Mucosa of descending colon (tissue), 3 donors: ENCODE measurements around the gene SIGLEC5. TPM values are rescaled to one million over a fixed set of nuclear protein-coding genes. Genes with fewer than 3 reads are reported as not detected.

Source experiments
- ATAC-seq: fragments of 200-7000 bp; cut with Tn5 transposase; one replicate; pipeline ENCODE4 v1.9.1; 2020; ENCODE audit warnings: mild to moderate bottlenecking, moderate library complexity
- DNase-seq, 3 donors: peaks; one replicate each; pipeline ENCODE4 v3.0.0-alpha.2; 2020
- H3K36me3 ChIP-seq: fragments of 200-600 bp; one replicate; pipeline ENCODE4 v1.8.0; 2021; ENCODE audit warnings: low read depth, mild to moderate bottlenecking
- H3K4me1 ChIP-seq: fragments of 200-600 bp; one replicate; pipeline ENCODE4 v1.8.0; 2021; ENCODE audit warnings: low read depth, mild to moderate bottlenecking
- H3K4me3 ChIP-seq: fragments of 200-600 bp; one replicate; pipeline ENCODE4 v1.8.0; 2021; ENCODE audit warnings: mild to moderate bottlenecking
- H3K9me3 ChIP-seq: fragments of 200-600 bp; one replicate; pipeline ENCODE4 v1.8.0; 2021; ENCODE audit warnings: mild to moderate bottlenecking
- intact Hi-C, 2 donors: fragments of 100-400 bp; cut with DNase I in 1 of 2; cut with micrococcal nuclease in 1 of 2; formaldehyde crosslinking; loops; one replicate each; pipeline versions ENCODE4 v1.11.0 to v1.11.1; 2022; cut with DNase I, micrococcal nuclease
- total RNA-seq, 3 donors: library from RNA; stranded (reverse); fragmentation: NEBNext Ultra II Directional in 2 of 3; extraction: Animal tissue kit (Norgen Biotek cat#: 25700) in 2 of 3; gene quantifications; one replicate each; pipeline versions ENCODE4 v1.2.1 to v1.2.4, GENCODE V29; 2021 to 2023
- TF ChIP-seq, protein P1 (sequence below): fragments of 200-600 bp; IDR thresholded peaks from one replicate; pipeline ENCODE4 v1.8.0; 2022; ENCODE audit warnings: antibody characterized with exemption, mild to moderate bottlenecking
- donor health status: DM: no; HTN: no; CAD: no; lungs with moderate emphysema.
- donor health status: DM: no; HTN: no; CAD: no.
- donor health status: DM: no; HTN: yes; CAD: no.

SIGLEC5 gene
- total RNA-seq, 3 donors from 2014 or later = 0.32 to 0.84 TPM; not detected in 1

GRCh38 chr19:51568456-51568855, 61.7 kb downstream of the SIGLEC5 start:
- ATAC-seq (no peak), DNase-seq (no peak)
- no peaks in the 10 kb centered on the region for H3K36me3 ChIP-seq
- H3K4me1 ChIP-seq = peaks cover 9% of the 10 kb centered on the region
- no peak overlapping the region for H3K4me3 ChIP-seq
- intact Hi-C loops = no loop called here
- TF ChIP-seq, protein P1, sequence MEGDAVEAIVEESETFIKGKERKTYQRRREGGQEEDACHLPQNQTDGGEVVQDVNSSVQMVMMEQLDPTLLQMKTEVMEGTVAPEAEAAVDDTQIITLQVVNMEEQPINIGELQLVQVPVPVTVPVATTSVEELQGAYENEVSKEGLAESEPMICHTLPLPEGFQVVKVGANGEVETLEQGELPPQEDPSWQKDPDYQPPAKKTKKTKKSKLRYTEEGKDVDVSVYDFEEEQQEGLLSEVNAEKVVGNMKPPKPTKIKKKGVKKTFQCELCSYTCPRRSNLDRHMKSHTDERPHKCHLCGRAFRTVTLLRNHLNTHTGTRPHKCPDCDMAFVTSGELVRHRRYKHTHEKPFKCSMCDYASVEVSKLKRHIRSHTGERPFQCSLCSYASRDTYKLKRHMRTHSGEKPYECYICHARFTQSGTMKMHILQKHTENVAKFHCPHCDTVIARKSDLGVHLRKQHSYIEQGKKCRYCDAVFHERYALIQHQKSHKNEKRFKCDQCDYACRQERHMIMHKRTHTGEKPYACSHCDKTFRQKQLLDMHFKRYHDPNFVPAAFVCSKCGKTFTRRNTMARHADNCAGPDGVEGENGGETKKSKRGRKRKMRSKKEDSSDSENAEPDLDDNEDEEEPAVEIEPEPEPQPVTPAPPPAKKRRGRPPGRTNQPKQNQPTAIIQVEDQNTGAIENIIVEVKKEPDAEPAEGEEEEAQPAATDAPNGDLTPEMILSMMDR = no peak
- H3K9me3 ChIP-seq = no peaks in the 10 kb centered on the region

GRCh38 chr19:51567583-51567982, 62.6 kb downstream of the SIGLEC5 start:
- DNase-seq (no peak), ATAC-seq (no peak)
- intact Hi-C loops = no loop called here
- TF ChIP-seq, protein P1 = no peak
- H3K36me3 ChIP-seq = no peaks in the 10 kb centered on the region
- H3K9me3 ChIP-seq = no peaks in the 10 kb centered on the region
- H3K4me3 ChIP-seq = no peak overlapping the region
- peaks cover 9% of the 10 kb centered on the region for H3K4me1 ChIP-seq

DNA sequence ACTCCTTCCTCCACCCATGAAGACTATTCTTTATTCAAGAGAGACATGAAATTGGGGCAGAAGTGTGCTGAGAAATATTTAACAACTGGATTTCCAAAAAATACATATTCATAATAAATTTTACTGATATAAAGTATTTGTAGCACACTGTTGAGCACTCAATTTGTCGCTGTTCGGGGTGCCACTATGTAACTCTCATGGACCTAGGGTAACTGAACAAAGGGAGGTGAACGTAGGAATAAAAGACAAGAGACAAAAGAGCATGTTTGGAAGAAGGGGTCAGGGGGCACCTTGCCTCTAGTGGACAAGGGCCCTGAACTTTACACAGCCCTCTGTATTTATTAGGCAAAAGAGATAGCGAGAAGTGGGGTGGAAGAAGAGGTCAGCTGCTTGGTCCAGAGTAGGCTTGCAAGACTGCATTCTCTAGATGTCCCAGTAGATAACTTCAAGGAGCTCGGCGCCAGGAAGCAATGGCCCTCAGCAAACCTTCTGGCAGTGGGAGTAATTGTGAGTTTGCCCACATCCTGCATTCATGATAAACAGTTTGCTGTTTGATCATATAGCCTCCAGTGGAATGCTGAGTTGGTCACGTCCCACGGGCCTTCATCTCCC, 63.6 kb downstream of the SIGLEC5 start:
- no peaks in the 10 kb centered on the region for H3K36me3 ChIP-seq
- ATAC-seq (no peak), DNase-seq (no peak)
- no peaks in the 10 kb centered on the region for H3K9me3 ChIP-seq
- intact Hi-C loops = no loop called here
- H3K4me1 ChIP-seq = no peaks in the 10 kb centered on the region
- H3K4me3 ChIP-seq = no peak overlapping the region
- TF ChIP-seq, protein P1 = no peak

GRCh38 chr19:51565583-51565982, 64.6 kb downstream of the SIGLEC5 start:
- no peak for ATAC-seq
- TF ChIP-seq, protein P1 = no peak
- Histone ChIP-seq H3K36me3 (no peaks in the 10 kb centered on the region), H3K4me3 (no peak overlapping the region), H3K9me3 (no peaks in the 10 kb centered on the region), H3K4me1 (no peaks in the 10 kb centered on the region)
- DNase-seq = no peak
- intact Hi-C loops = no loop called here

- intact Hi-C loops = no loop called here
- H3K4me1 ChIP-seq = no peaks in the 10 kb centered on the region
- DNase-seq = no peak
- TF ChIP-seq, protein P1 = no peak
- ATAC-seq = no peak
- no peaks in the 10 kb centered on the region for H3K9me3 ChIP-seq
- H3K36me3 ChIP-seq = no peaks in the 10 kb centered on the region
- H3K4me3 ChIP-seq = no peak overlapping the region
Measured at GRCh38 chr19:51564791-51565190, 65.4 kb downstream of the SIGLEC5 start.

Other genes with a start within 250 kb of the SIGLEC5 start
- gene LIM2, start 242.4 kb downstream of the SIGLEC5 start, total RNA-seq = not detected
- not detected for gene C19orf84, start 239.8 kb downstream of the SIGLEC5 start, total RNA-seq
- 10 to 100 TPM in 1 of 3 donors, 1 to 10 TPM in 2; 1.3 to 10.8 (median 3.8) TPM for gene SIGLEC10, start 212.8 kb downstream of the SIGLEC5 start, total RNA-seq
- 1 to 10 TPM in 2 of 3 donors, under 1 TPM in 1; 0.46 to 2.0 (median 1.5) TPM for gene SIGLEC8, start 171.9 kb downstream of the SIGLEC5 start, total RNA-seq
- gene CEACAM18, start 151.9 kb downstream of the SIGLEC5 start, total RNA-seq = under 1 TPM in 1 of 3 donors, not detected in 2; 0.58 TPM
- 1 to 10 TPM in 1 of 3 donors, under 1 TPM in 1, not detected in 1; 0.22 to 1.5 TPM for gene SIGLEC12, start 128.6 kb downstream of the SIGLEC5 start, total RNA-seq
- gene SIGLEC6, start 98.7 kb downstream of the SIGLEC5 start, total RNA-seq = 1 to 10 TPM in 2 of 3 donors, under 1 TPM in 1; 0.75 to 3.6 (median 2.8) TPM
- gene ZNF175, start 59.1 kb downstream of the SIGLEC5 start, total RNA-seq = 10 to 100 TPM in 1 of 3 donors, 1 to 10 TPM in 2; 9.4 to 13.6 (median 9.8) TPM
- 1 to 10 TPM in 2 of 3 donors, not detected in 1; 3.5 to 7.9 TPM for gene SIGLEC14, start 16.4 kb upstream of the SIGLEC5 start, total RNA-seq
- gene SPACA6, start 62.9 kb upstream of the SIGLEC5 start, total RNA-seq = 10 to 100 TPM in 1 of 3 donors, 1 to 10 TPM in 2; 2.9 to 35.5 (median 4.1) TPM
- gene HAS1, start 93.6 kb upstream of the SIGLEC5 start, total RNA-seq = under 1 TPM in 2 of 3 donors, not detected in 1; 0.14 to 0.51 TPM
- gene FPR1, start 121.5 kb upstream of the SIGLEC5 start, total RNA-seq = 10 to 100 TPM in 1 of 3 donors, 1 to 10 TPM in 1, not detected in 1; 3.6 to 14.5 TPM
- 1 to 10 TPM in 1 of 3 donors, under 1 TPM in 1, not detected in 1; 0.41 to 2.7 TPM for gene FPR2, start 130.8 kb upstream of the SIGLEC5 start, total RNA-seq
- gene FPR3, start 164.8 kb upstream of the SIGLEC5 start, total RNA-seq = 1 to 10 TPM; 3.6 to 9.8 (median 7.4) TPM